ENCODE results near the gene OVCH2. TPM values are rescaled to one million over a fixed set of nuclear protein-coding genes. Genes with fewer than 3 reads are reported as not detected.

Gene OVCH2
- total and polyA plus RNA-seq, 10 of the 15 experiments (the other 5 are each of a cell fraction or from before 2014, with no cell fraction given): not detected

DNA sequence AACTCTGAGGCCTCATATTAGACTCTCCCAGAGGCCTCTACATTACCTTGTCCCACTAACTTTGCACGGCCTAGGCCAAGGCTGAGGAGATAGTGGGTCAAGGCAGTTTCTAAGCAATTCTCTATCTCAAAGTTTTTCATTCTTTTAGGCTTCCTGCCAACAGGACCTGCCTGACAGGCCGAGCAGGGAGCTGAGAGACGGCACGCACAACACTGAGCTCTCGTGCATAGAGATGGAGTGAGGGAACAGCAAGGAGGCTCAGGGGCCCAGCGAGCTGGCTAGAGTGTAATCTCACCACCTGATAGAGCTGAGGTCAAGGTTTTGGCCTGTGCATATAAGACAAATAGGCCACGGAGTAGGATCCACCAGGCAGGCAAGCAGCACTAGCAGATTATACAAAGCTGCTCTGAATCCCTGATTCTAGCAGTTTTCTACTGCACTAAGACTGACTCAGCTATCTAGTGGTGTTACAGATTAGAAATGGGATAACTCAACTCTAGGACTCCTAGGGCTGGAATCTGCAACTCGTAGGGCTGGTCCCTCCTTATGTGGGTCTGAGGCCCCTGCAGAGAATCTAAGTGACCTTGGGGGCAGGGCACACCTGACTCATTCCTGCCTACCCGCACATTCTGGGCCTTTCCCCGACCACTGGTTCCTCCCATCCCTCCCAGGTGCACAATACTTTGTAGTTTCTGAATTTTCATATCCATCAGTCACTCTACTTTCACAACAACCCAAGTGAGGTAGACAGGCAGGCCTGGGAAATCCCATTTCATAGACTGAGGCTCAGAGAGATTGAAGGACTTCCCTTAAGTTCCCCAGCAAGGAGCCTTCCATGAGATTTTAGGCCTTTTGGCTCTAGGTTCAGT, 34.7 kb downstream of the OVCH2 start:
- in situ Hi-C loops (cut with MboI): no loop called here
- no TSS peak for BruUV-seq (replicated peaks)
- H3K27ac ChIP-seq (ENCODE audit: control insufficient read depth, insufficient read depth): peak overlapping the region; percentile 70
- no peak overlapping the region; the same call in 1 of the 2 replicates for H2AFZ ChIP-seq (ENCODE audit: control insufficient read depth, low read depth, low read length)
- H4K20me1 ChIP-seq (ENCODE audit: control insufficient read depth, insufficient read depth): no peaks in the 10 kb centered on the region
- RAD21 ChIA-PET (ENCODE audit: unreplicated experiment): interaction anchor here (0.8 to 1.5 kb wide), 4 partner anchors 16 to 159 kb away, joined by 3 to 5 read pairs (median 4); no protein-coding TSS in a partner anchor
- H3K4me2 ChIP-seq (ENCODE audit: control insufficient read depth, insufficient read depth): peak overlapping the region; percentile 96
- H3K4me3 ChIP-seq: peak overlapping the region; percentile 30; the same call in 1 of the 2 replicates
- FAIRE-seq (peak; percentile 35), ATAC-seq (peak; percentile 78), DNase-seq (ENCODE audit: low read depth, low spot score) (peak; percentile 62)
- intact Hi-C loops (cut with micrococcal nuclease; ENCODE audit: unreplicated experiment): loop anchor here (2.0 kb wide), 1 partner anchor 159 kb away; the partner anchor contains the start of gene PPFIBP2
- peaks cover 40% of the 10 kb centered on the region for H3K4me1 ChIP-seq (ENCODE audit: control insufficient read depth, insufficient read depth, low read length)
- no peaks in the 10 kb centered on the region for H3K27me3 ChIP-seq (replicated peaks in 1 of 2; ENCODE audit: control insufficient read depth in 2 of 2, insufficient read depth in 2 of 2, low read length in 1 of 2)
- H3K79me2 ChIP-seq (ENCODE audit: control insufficient read depth, insufficient read depth, low read length): peaks cover 2% of the 10 kb centered on the region
- peak overlapping the region; percentile 70 for H3K9ac ChIP-seq (ENCODE audit: control insufficient read depth, insufficient read depth, low read length)
- SMC1A ChIA-PET (ENCODE audit: uncharacterized antibody, unreplicated experiment): interaction anchor here (0.7 to 2.7 kb wide), 6 partner anchors 20 to 322 kb away, joined by 3 to 9 read pairs (median 4); no protein-coding TSS in a partner anchor
- WGBS (ENCODE audit: insufficient coverage, insufficient replicate concordance, low lambda C conversion rate, missing lambda C conversion rate): 69% methylated on average over 10 of the region's 10 CpGs
- peaks cover 2% of the 10 kb centered on the region for H3K9me3 ChIP-seq (replicated peaks; ENCODE audit: control insufficient read depth, insufficient read depth, low read length)
- H3K36me3 ChIP-seq (ENCODE audit: control insufficient read depth in 2 of 2, insufficient read depth in 2 of 2, low read length in 1 of 2): peaks cover 0 to 7% of the 10 kb centered on the region in 2 experiments; a peak in 3 of 4 replicates
- POLR2A ChIA-PET: interaction anchor here (0.6 to 1.0 kb wide), 2 partner anchors 13 to 158 kb away, joined by 3 read pairs; partner anchors contain the start of gene PPFIBP2
- CTCF ChIA-PET: interaction anchor here (0.6 to 3.0 kb wide), 8 partner anchors 14 to 355 kb away, joined by 3 to 11 read pairs (median 4); partner anchors contain the start of gene PPFIBP2
- TF ChIP-seq RAD51 (IDR thresholded peaks at IDR 0.05) (no peak), CHD4 (IDR thresholded peaks at IDR 0.05) (no peak), RAD21 (IDR thresholded peaks at IDR 0.05; ENCODE audit: insufficient read depth, low read depth, low read length) (no peak), RELA (IDR thresholded peaks at IDR 0.05; ENCODE audit: borderline replicate concordance, partially characterized antibody) (peak; percentile 92), IRF4 (IDR thresholded peaks at IDR 0.05; ENCODE audit: low read depth, low read length) (peak; percentile 88), CBFB (IDR thresholded peaks at IDR 0.05; ENCODE audit: low read depth) (peak; percentile 73; the same call in 1 of the 2 replicates), KDM1A (IDR thresholded peaks at IDR 0.05; ENCODE audit: borderline replicate concordance) (no peak), STAT1 (conservative IDR thresholded peaks at IDR 0.05) (no peak), CREB1 (IDR thresholded peaks at IDR 0.05; ENCODE audit: low read depth) (peak; percentile 44; the same call in 1 of the 2 replicates), MEF2B (IDR thresholded peaks at IDR 0.05; ENCODE audit: partially characterized antibody, poor library complexity, severe bottlenecking) (no peak), MEF2A (IDR thresholded peaks at IDR 0.05; ENCODE audit: insufficient read depth, low read depth, low read length) (0 out of 2 replicates have a peak, but pooled peaks have one; percentile 53), JUNB (IDR thresholded peaks at IDR 0.05) (peak; percentile 90), TCF12 (IDR thresholded peaks at IDR 0.05; ENCODE audit: low read depth, low read length) (peak; percentile 94), IKZF2 (IDR thresholded peaks at IDR 0.05) (peak in 1 of 2 experiments; percentile 62; a peak in 3 of 4 replicates), BCL11A (IDR thresholded peaks at IDR 0.05; ENCODE audit: low read depth, low read length) (peak; percentile 80), POU2F2 (IDR thresholded peaks at IDR 0.05; ENCODE audit: borderline replicate concordance, low read depth, low read length) (peak; percentile 84; the same call in 2 of the 3 replicates), CBX5 (IDR thresholded peaks at IDR 0.05; ENCODE audit: low read depth) (0 out of 2 replicates have a peak, but pooled peaks have one; percentile 55)
- TF ChIP-seq, protein P1, sequence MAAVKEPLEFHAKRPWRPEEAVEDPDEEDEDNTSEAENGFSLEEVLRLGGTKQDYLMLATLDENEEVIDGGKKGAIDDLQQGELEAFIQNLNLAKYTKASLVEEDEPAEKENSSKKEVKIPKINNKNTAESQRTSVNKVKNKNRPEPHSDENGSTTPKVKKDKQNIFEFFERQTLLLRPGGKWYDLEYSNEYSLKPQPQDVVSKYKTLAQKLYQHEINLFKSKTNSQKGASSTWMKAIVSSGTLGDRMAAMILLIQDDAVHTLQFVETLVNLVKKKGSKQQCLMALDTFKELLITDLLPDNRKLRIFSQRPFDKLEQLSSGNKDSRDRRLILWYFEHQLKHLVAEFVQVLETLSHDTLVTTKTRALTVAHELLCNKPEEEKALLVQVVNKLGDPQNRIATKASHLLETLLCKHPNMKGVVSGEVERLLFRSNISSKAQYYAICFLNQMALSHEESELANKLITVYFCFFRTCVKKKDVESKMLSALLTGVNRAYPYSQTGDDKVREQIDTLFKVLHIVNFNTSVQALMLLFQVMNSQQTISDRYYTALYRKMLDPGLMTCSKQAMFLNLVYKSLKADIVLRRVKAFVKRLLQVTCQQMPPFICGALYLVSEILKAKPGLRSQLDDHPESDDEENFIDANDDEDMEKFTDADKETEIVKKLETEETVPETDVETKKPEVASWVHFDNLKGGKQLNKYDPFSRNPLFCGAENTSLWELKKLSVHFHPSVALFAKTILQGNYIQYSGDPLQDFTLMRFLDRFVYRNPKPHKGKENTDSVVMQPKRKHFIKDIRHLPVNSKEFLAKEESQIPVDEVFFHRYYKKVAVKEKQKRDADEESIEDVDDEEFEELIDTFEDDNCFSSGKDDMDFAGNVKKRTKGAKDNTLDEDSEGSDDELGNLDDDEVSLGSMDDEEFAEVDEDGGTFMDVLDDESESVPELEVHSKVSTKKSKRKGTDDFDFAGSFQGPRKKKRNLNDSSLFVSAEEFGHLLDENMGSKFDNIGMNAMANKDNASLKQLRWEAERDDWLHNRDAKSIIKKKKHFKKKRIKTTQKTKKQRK (IDR thresholded peaks at IDR 0.05; ENCODE audit: low read depth, low read length): no peak
- TF ChIP-seq, protein P2, sequence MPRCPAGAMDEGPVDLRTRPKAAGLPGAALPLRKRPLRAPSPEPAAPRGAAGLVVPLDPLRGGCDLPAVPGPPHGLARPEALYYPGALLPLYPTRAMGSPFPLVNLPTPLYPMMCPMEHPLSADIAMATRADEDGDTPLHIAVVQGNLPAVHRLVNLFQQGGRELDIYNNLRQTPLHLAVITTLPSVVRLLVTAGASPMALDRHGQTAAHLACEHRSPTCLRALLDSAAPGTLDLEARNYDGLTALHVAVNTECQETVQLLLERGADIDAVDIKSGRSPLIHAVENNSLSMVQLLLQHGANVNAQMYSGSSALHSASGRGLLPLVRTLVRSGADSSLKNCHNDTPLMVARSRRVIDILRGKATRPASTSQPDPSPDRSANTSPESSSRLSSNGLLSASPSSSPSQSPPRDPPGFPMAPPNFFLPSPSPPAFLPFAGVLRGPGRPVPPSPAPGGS (IDR thresholded peaks at IDR 0.05; ENCODE audit: borderline replicate concordance, insufficient read depth, low read depth, low read length, poor library complexity, severe bottlenecking): peak; percentile 94
